ENCODE results near the gene LHB.
"Not testable (repeated sequence)": the region's sequence is repeated elsewhere in the genome, so short reads cannot be mapped to it uniquely, and the experiment has no call there.

LHB gene

DNA sequence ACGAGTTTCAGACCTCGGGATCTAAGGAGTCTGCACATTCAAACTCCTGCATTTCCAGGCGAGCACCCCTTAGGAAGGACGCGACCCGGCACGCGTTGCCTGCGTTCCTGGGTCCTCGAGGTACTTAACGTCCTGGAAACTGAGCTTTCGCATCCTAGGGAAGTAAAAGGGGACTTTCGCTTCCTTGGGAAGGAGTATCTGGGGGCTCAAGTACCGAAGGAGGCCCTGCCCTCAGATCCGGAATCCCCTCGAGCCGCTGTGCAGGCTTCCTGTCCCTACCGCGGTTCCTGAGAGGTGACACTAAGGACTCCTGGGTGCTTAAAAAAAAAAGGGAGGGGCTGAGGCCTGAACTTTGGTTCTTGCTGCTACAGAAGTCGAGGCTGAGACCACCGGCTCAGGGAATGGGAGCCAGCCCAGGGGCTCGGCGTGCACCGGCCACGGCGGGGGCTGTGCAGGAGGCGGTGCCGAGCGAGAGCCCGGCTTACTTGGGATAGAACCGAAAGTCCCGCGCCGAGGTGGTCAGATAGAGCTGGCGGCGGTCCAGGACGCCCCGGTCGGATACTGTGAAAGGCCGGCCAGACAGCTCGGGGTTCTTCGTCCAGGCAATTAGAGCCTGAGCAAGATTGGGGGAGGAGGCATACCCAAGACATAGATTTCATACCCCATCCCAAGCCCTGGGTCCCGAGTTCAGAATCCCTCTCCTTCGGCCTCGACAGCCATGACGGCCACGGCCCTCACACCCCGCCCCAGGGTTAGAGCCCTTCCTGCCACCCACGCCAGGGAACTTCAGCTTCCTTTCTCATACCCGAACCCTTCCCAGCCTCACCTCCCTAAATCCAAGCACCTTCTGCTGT, 1.7 kb upstream of the LHB start:
- H3K9me3 ChIP-seq (ENCODE audit: control insufficient read depth in 1 of 2, low read length in 2 of 2); H3K27ac ChIP-seq (ENCODE audit: low read length); H3K27me3 ChIP-seq (ENCODE audit: low read depth, low read length): not testable (repeated sequence)
- Histone ChIP-seq H3K36me3 (ENCODE audit: control insufficient read depth in 1 of 2, insufficient read depth in 2 of 2, low read length in 2 of 2) (peaks cover 0 to 25% of the 10 kb centered on the region in 2 donors), H3K4me3 (ENCODE audit: low read depth in 1 of 2, low read length in 2 of 2) (peak overlapping the region; percentile 38 to 69), H3K4me1 (ENCODE audit: control insufficient read depth in 1 of 2, insufficient read depth in 2 of 2, low read length in 2 of 2) (peaks cover 0 to 22% of the 10 kb centered on the region in 2 donors)

DNA sequence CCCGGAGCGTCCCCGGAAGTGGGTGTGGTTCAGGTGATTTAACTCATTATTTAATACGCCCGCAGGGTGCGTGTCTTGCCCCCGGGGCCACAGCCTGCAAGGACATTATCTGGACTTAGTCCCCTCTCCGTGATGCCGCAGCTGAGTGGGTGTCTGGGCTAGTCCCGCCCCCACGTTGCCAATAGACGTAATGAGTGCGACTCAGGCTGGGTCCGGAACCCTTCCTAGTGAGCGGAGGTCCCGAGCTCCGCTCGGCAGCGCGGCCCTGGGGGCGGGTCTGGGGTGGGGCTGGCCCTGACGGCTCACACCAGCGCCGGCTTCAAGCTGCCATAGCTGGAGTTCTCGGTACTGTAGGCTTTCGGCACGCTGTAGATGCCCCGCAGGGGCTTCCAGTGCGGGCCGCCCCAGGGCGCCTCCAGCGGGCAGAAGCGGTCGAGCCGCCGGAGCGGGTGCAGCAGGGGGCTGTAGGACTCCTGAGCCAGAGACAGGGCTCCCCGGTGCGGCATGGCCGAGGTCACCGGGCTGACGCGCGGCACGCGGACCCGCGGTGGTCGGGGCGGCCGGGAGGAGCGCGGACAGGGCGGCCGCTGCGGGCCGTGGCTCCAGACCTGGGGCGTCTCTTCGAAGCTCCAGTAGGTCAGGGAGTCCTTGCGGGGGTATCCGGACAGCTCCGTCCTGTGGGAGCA, 918 bp upstream of the LHB start:
- H3K27ac ChIP-seq (ENCODE audit: low read length), result no peak overlapping the region
- peaks cover 0 to 26% of the 10 kb centered on the region in 2 donors for H3K36me3 ChIP-seq (ENCODE audit: control insufficient read depth in 1 of 2, insufficient read depth in 2 of 2, low read length in 2 of 2)
- H3K4me3 ChIP-seq (ENCODE audit: low read depth in 1 of 2, low read length in 2 of 2), result peak overlapping the region; percentile 38 to 69
- H3K4me1 ChIP-seq (ENCODE audit: control insufficient read depth in 1 of 2, insufficient read depth in 2 of 2, low read length in 2 of 2), result peaks cover 0 to 22% of the 10 kb centered on the region in 2 donors
- peaks cover 8% of the 10 kb centered on the region for H3K27me3 ChIP-seq (ENCODE audit: low read depth, low read length)
- H3K9me3 ChIP-seq (ENCODE audit: control insufficient read depth in 1 of 2, low read length in 2 of 2), result no peaks in the 10 kb centered on the region

DNA sequence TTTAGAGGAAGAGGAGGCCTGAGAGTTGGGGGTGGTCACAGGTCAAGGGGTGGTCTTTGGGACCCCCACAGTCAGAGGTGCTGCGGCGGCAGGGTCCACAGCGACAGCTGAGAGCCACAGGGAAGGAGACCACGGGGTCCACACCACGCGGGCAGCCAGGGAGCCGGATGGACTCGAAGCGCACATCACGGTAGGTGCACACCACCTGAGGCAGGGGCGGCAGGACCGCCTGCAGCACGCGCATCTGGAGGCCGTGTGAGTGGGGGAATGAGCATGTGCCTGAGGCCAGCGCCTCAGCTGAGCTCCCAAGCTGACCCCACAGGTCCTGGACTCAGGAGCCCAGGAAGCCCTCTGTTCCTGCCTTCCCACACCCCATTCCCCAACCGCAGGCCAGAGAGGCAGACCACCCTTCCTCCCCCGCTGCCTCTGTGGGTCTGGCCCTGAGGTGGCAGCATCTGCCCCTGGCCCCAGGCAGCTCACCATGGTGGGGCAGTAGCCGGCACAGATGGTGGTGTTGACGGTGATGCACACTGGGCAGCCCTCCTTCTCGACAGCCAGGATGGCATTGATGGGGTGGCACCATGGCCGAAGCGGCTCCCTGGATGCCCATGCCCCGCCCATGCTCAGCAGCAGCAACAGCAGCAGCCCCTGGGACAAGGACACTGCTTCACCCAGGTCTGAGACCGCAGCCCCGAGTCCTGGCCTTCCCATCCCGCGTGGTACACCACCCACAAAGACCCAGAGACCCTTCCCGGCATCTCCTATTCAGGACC, 638 bp downstream of the LHB start:
- H3K9me3 ChIP-seq (ENCODE audit: control insufficient read depth in 1 of 2, low read length in 2 of 2), result no peaks in the 10 kb centered on the region
- H3K27me3 ChIP-seq (ENCODE audit: low read depth, low read length), result peaks cover 8% of the 10 kb centered on the region
- peaks cover 13 to 42% of the 10 kb centered on the region in 2 donors for H3K36me3 ChIP-seq (ENCODE audit: control insufficient read depth in 1 of 2, insufficient read depth in 2 of 2, low read length in 2 of 2)
- no peak overlapping the region for H3K27ac ChIP-seq (ENCODE audit: low read length)
- peaks cover 0 to 22% of the 10 kb centered on the region in 2 donors for H3K4me1 ChIP-seq (ENCODE audit: control insufficient read depth in 1 of 2, insufficient read depth in 2 of 2, low read length in 2 of 2)
- H3K4me3 ChIP-seq (ENCODE audit: low read depth in 1 of 2, low read length in 2 of 2), result no peak overlapping the region

DNA sequence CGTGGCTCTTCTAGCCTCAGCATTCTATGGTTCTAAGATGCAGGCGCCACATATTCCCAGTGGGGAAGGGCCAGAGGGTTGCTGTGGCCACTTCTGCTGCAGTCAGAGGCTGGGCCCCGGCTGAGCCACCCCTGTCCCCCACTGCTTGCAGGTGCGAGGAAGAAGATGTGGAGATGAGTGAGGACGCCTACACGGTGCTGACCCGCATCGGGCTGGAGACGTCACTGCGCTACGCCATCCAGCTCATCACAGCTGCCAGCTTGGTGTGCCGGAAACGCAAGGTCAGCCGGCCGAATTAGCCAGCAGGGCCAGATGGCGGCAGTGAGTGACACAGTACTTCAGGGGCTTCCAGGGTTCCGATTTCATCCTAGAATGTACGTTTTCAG, 2.0 kb downstream of the LHB start:
- peaks cover 14 to 56% of the 10 kb centered on the region in 2 donors for H3K36me3 ChIP-seq (ENCODE audit: control insufficient read depth in 1 of 2, insufficient read depth in 2 of 2, low read length in 2 of 2)
- H3K27me3 ChIP-seq (ENCODE audit: low read depth, low read length), result no peaks in the 10 kb centered on the region

DNA sequence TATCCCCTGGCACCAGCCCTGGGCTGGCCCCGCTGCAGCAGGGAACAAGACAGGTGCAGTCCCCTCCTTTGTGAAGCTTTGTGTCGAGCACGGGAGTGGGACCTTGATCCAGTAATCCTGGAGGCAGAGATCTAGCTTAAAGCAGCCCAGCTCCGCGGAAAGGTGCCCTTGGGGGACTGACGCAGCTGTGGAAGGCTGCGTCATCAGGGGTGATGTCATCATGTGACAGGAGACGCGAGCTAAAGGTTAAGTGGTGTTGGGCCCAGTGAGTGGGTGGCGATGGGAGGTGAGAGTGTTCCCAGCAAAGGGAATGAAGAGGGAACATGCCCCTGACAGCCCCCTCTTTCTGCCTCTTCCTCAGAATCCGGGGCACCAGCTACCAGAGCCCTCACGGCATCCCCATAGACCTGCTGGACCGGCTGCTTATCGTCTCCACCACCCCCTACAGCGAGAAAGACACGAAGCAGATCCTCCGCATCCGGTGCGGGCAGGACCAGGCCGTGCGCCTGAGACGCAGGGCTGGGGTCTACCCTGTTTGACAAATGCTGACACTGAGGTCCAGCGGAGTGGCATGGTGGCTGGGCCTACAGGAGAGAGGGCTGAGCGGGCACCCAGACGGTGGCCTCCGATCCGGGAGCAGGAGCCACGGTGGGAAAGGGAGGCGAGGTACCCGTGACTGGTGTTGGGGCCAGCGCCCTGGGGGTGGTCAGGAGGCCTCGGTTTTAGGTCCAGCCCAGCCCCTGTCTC, 2.6 kb downstream of the LHB start:
- Histone ChIP-seq H3K4me3 (ENCODE audit: low read depth in 1 of 2, low read length in 2 of 2) (no peak overlapping the region), H3K27ac (ENCODE audit: low read length) (no peak overlapping the region), H3K4me1 (ENCODE audit: control insufficient read depth in 1 of 2, insufficient read depth in 2 of 2, low read length in 2 of 2) (peaks cover 0 to 17% of the 10 kb centered on the region in 2 donors), H3K9me3 (ENCODE audit: control insufficient read depth in 1 of 2, low read length in 2 of 2) (no peaks in the 10 kb centered on the region), H3K36me3 (ENCODE audit: control insufficient read depth in 1 of 2, insufficient read depth in 2 of 2, low read length in 2 of 2) (peaks cover 14 to 61% of the 10 kb centered on the region in 2 donors), H3K27me3 (ENCODE audit: low read depth, low read length) (no peaks in the 10 kb centered on the region)

More for the DNA sequence above, 2.0 kb downstream of the LHB start:
- Histone ChIP-seq H3K4me1 (ENCODE audit: control insufficient read depth in 1 of 2, insufficient read depth in 2 of 2, low read length in 2 of 2) (peaks cover 0 to 22% of the 10 kb centered on the region in 2 donors), H3K9me3 (ENCODE audit: control insufficient read depth in 1 of 2, low read length in 2 of 2) (no peaks in the 10 kb centered on the region), H3K27ac (ENCODE audit: low read length) (no peak overlapping the region), H3K4me3 (ENCODE audit: low read depth in 1 of 2, low read length in 2 of 2) (no peak overlapping the region)

DNA sequence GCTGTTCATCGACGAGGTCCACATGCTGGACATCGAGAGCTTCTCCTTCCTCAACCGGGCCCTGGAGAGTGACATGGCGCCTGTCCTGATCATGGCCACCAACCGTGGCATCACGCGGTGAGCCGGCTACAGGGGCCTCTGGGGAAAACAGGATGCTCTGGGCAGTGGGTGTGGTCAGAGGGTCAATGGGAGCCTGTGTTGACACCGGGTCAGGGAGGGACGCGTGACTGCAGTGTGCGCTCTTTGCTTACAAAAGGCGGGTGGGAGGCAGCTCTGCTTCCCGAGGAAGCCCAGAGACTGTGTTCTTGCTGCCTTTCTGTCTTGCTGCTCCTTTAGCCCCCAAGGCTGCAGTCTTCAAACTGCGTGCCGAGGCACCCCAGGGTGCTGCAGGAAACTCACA, 5.7 kb downstream of the LHB start:
- no peak overlapping the region for H3K27ac ChIP-seq (ENCODE audit: low read length)
- H3K36me3 ChIP-seq (ENCODE audit: control insufficient read depth in 1 of 2, insufficient read depth in 2 of 2, low read length in 2 of 2), result peaks cover 27 to 74% of the 10 kb centered on the region in 2 donors
- no peaks in the 10 kb centered on the region for H3K27me3 ChIP-seq (ENCODE audit: low read depth, low read length)
- H3K9me3 ChIP-seq (ENCODE audit: control insufficient read depth in 1 of 2, low read length in 2 of 2), result no peaks in the 10 kb centered on the region
- no peak overlapping the region for H3K4me3 ChIP-seq (ENCODE audit: low read depth in 1 of 2, low read length in 2 of 2)
- H3K4me1 ChIP-seq (ENCODE audit: control insufficient read depth in 1 of 2, insufficient read depth in 2 of 2, low read length in 2 of 2), result no peaks in the 10 kb centered on the region

DNA sequence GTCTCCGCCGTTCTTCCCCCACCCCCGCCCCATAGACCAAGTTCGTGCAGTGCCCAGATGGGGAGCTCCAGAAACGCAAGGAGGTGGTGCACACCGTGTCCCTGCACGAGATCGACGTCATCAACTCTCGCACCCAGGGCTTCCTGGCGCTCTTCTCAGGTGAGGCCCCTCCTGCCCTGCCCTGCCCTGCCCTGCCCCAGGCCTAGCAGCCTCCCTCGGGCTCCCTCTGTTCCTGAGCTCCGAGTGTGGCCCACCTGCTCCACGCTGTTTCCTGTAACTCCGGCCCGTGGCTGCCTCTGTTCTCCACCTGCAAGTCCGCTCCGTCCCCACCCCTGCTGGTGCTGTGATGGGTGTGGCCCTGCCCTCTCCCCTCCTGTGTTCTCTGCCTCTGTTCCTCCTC, 6.4 kb downstream of the LHB start:
- Histone ChIP-seq H3K27ac (ENCODE audit: low read length) (no peak overlapping the region), H3K36me3 (ENCODE audit: control insufficient read depth in 1 of 2, insufficient read depth in 2 of 2, low read length in 2 of 2) (peaks cover 31 to 74% of the 10 kb centered on the region in 2 donors), H3K4me1 (ENCODE audit: control insufficient read depth in 1 of 2, insufficient read depth in 2 of 2, low read length in 2 of 2) (no peaks in the 10 kb centered on the region), H3K9me3 (ENCODE audit: control insufficient read depth in 1 of 2, low read length in 2 of 2) (no peaks in the 10 kb centered on the region), H3K4me3 (ENCODE audit: low read depth in 1 of 2, low read length in 2 of 2) (no peak overlapping the region), H3K27me3 (ENCODE audit: low read depth, low read length) (no peaks in the 10 kb centered on the region)

DNA sequence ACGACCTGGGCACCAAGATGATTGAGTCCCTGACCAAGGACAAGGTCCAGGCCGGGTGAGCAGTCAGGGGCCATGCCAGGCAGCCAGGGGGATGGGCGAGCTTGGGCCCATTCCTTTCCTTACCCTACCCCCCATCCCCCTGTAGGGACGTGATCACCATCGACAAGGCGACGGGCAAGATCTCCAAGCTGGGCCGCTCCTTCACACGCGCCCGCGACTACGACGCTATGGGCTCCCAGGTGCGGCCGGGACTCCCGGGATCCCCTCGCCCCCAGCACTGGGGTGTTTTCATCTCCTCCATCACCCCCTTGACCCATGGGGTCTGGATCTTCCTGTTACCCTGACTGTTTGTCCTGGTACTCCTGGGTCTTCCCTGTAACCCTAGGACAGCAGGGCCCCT, 7.1 kb downstream of the LHB start:
- H3K4me1 ChIP-seq (ENCODE audit: control insufficient read depth in 1 of 2, insufficient read depth in 2 of 2, low read length in 2 of 2), result no peaks in the 10 kb centered on the region
- no peaks in the 10 kb centered on the region for H3K27me3 ChIP-seq (ENCODE audit: low read depth, low read length)
- H3K36me3 ChIP-seq (ENCODE audit: control insufficient read depth in 1 of 2, insufficient read depth in 2 of 2, low read length in 2 of 2), result peaks cover 37 to 74% of the 10 kb centered on the region in 2 donors
- H3K9me3 ChIP-seq (ENCODE audit: control insufficient read depth in 1 of 2, low read length in 2 of 2), result no peaks in the 10 kb centered on the region
- H3K27ac ChIP-seq (ENCODE audit: low read length), result no peak overlapping the region
- no peak overlapping the region for H3K4me3 ChIP-seq (ENCODE audit: low read depth in 1 of 2, low read length in 2 of 2)

DNA sequence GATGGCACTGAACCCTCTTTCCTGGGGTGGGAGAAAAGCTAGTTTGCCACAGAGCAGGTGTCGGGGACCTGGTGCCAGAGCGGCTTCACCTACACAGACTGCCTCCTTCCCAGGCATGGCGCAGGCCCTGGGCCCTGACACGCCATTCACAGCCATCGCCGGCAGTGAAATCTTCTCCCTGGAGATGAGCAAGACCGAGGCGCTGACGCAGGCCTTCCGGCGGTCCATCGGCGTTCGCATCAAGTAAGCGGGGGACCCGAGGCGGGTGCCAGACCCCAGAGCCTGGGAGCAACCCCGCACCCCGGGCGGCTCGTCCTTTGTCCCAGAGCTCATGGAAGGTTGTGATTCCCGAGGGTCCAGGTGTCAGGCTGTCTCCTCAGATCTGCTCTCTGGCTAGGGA, 10.0 kb downstream of the LHB start:
- H3K4me3 ChIP-seq (ENCODE audit: low read depth in 1 of 2, low read length in 2 of 2), result no peak overlapping the region
- peaks cover 35 to 73% of the 10 kb centered on the region in 2 donors for H3K36me3 ChIP-seq (ENCODE audit: control insufficient read depth in 1 of 2, insufficient read depth in 2 of 2, low read length in 2 of 2)
- H3K27me3 ChIP-seq (ENCODE audit: low read depth, low read length), result no peaks in the 10 kb centered on the region
- no peak overlapping the region for H3K27ac ChIP-seq (ENCODE audit: low read length)
- no peaks in the 10 kb centered on the region for H3K9me3 ChIP-seq (ENCODE audit: control insufficient read depth in 1 of 2, low read length in 2 of 2)
- no peaks in the 10 kb centered on the region for H3K4me1 ChIP-seq (ENCODE audit: control insufficient read depth in 1 of 2, insufficient read depth in 2 of 2, low read length in 2 of 2)

DNA sequence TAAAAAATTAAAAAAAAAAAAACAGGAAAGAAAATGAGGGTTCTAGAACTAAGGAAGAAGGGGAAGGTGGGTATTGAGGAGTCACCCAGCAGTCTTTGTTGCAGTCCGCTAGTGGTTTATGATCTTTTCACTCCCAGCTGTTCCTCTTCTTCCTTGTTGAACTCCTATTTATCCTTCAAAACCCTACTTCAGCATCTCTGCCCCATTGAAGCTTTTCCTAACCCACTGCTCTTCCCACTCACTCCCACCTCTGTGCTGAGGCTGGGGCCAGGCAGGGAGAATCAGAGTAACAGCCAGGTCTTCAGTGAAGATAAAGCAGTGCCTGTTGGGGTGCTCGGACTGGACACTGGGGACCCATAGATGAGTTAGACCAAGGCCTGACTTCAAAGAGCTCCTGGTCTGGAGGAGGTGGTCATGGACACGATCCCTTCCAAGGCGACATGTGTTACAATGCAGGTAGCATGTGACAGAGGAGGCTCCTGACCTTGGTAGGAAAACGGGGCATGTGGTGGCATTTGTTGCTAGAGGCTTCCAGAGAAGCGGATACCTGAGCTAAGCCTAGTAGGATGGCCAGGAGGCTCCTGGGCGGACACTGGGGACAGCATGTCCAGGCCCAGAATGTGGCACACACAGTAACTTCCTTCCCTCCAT, 11.8 kb downstream of the LHB start:
- Histone ChIP-seq H3K4me1 (ENCODE audit: control insufficient read depth in 1 of 2, insufficient read depth in 2 of 2, low read length in 2 of 2) (no peaks in the 10 kb centered on the region), H3K36me3 (ENCODE audit: control insufficient read depth in 1 of 2, insufficient read depth in 2 of 2, low read length in 2 of 2) (peaks cover 27 to 55% of the 10 kb centered on the region in 2 donors), H3K27ac (ENCODE audit: low read length) (no peak overlapping the region), H3K9me3 (ENCODE audit: control insufficient read depth in 1 of 2, low read length in 2 of 2) (no peaks in the 10 kb centered on the region), H3K27me3 (ENCODE audit: low read depth, low read length) (no peaks in the 10 kb centered on the region), H3K4me3 (ENCODE audit: low read depth in 1 of 2, low read length in 2 of 2) (no peak overlapping the region)
